Prostate gland (tissue), 2 donors: Measurements from ENCODE around the gene NNT.

Experiments
- POLR2AphosphoS5 ChIP-seq: sonication (generic); formaldehyde crosslinking; IDR thresholded peaks from one replicate; pipeline ENCODE4 v1.6.1; 2017; ENCODE audit warnings: antibody characterized with exemption
- TF ChIP-seq, protein P1 (sequence below), 4 experiments: fragments of 200-600 bp in 2 of 4; fragments of 450-650 bp in 2 of 4; sonication (generic) in 2 of 4; IDR thresholded peaks; 1 replicate in 3 of 4; 2 replicates in 1 of 4; pipeline ENCODE4 v1.5.1; 2016 to 2019; ENCODE audit warnings: antibody characterized with exemption in 4 of 4, mild to moderate bottlenecking in 2 of 4, moderate library complexity in 2 of 4

- TF ChIP-seq, protein P1, sequence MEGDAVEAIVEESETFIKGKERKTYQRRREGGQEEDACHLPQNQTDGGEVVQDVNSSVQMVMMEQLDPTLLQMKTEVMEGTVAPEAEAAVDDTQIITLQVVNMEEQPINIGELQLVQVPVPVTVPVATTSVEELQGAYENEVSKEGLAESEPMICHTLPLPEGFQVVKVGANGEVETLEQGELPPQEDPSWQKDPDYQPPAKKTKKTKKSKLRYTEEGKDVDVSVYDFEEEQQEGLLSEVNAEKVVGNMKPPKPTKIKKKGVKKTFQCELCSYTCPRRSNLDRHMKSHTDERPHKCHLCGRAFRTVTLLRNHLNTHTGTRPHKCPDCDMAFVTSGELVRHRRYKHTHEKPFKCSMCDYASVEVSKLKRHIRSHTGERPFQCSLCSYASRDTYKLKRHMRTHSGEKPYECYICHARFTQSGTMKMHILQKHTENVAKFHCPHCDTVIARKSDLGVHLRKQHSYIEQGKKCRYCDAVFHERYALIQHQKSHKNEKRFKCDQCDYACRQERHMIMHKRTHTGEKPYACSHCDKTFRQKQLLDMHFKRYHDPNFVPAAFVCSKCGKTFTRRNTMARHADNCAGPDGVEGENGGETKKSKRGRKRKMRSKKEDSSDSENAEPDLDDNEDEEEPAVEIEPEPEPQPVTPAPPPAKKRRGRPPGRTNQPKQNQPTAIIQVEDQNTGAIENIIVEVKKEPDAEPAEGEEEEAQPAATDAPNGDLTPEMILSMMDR (IDR thresholded peaks at IDR 0.05), result no peak
- TF ChIP-seq POLR2AphosphoS5, result no peak
Observed at GRCh38 chr5:43584166-43584699, 18.7 kb upstream of the NNT start.
